BE2C (cell line): ENCODE measurements around the gene HOXC9.
A peak's percentile ranks its signal among the peaks of the same experiment; 100 is the strongest.

Experiments used
- DNase-seq: peaks from one replicate; pipeline ENCODE4 v3.0.0-alpha.2; 2020
- H3K27me3 ChIP-seq: fragments of 250-450 bp; sonication (Bioruptor Pico); 2 replicates; pipeline ENCODE4 v1.5.1; 2020; ENCODE audit warnings: mild to moderate bottlenecking
- H3K36me3 ChIP-seq: fragments of 250-450 bp; sonication (Bioruptor Pico); 2 replicates; pipeline ENCODE4 v1.5.1; 2020; ENCODE audit warnings: mild to moderate bottlenecking
- H3K4me1 ChIP-seq: fragments of 250-450 bp; sonication (Bioruptor Pico); 2 replicates; pipeline ENCODE4 v1.5.1; 2020
- H3K4me3 ChIP-seq: 2 replicates; pipeline ENCODE4 v1.5.1; 2011; ENCODE audit warnings: low read depth, low read length
- H3K9me3 ChIP-seq: fragments of 250-450 bp; sonication (Bioruptor Pico); 2 replicates; pipeline ENCODE4 v1.5.1; 2020
- CTCF ChIP-seq: IDR thresholded peaks from 2 replicates; pipeline ENCODE4 v1.5.1; 2012; ENCODE audit warnings: mild to moderate bottlenecking, low read depth, low read length

Gene HOXC9

DNA sequence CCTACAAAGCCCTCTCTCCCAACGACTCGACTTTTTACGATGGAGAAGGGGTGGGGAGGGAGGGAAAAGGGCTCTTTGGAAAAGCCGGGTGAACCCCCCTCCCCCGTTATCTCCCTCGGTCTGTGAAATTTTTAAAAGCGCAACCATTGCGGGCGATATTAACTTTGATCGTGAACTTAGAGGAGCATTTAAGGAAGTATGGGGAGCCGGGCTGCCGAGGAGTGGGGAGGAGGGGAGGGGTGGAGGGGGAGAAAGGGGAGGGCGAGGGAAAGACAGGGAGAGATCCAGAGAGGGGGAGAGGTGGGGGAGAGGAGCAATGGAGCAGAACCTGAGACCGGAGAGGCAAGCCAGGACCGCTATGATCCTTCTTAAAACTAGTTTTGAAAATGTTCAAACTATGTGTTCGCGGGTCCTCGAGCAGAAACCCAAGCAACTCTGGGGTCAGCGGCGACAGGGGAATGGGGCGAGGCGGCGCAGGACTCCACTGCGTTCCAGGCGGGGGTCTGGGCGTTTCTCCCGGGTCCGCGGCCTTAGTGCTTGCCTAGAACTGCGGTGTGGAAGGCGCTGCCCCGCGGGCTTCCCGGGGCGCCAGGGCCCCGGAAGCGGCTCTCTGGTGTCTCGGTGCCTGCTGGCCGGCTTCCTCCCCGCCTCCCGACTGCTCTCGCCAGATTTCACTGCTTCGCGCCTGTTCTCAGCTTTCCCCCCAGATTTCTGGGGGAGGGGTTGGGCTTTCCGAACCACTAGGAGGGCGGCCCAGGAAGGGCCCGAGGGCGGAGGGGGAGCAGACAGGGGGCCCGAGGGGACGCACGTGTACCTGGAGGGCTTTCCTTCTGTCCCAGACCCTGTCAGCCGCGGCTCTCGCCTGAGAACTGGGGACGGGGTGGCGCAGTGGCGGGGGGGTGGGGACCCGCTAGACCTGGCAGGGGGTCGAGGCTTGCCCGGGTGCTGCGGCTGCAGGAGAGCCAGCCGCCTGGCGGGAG is 25.6 kb upstream of the HOXC9 start, which contains the start of gene HOTAIR:
TSS of gene HOTAIR (minus strand) at position 871 of the 980 bp plus-strand sequence.
- Histone ChIP-seq H3K27me3 (peaks cover 23% of the 10 kb centered on the region), H3K4me1 (0 out of 2 replicates have a peak, but pooled peaks cover 4% of the 10 kb centered on the region), H3K4me3 (peak within 1 kb of the TSS; percentile 70), H3K9me3 (no peaks in the 10 kb centered on the region), H3K36me3 (no peaks in the 10 kb centered on the region)
- TF ChIP-seq CTCF, result no peak
- DNase-seq, result peak; percentile 58

GRCh38 chr12:53975064-53975471 is 24.9 kb upstream of the HOXC9 start:
- no peak for TF ChIP-seq CTCF

DNA sequence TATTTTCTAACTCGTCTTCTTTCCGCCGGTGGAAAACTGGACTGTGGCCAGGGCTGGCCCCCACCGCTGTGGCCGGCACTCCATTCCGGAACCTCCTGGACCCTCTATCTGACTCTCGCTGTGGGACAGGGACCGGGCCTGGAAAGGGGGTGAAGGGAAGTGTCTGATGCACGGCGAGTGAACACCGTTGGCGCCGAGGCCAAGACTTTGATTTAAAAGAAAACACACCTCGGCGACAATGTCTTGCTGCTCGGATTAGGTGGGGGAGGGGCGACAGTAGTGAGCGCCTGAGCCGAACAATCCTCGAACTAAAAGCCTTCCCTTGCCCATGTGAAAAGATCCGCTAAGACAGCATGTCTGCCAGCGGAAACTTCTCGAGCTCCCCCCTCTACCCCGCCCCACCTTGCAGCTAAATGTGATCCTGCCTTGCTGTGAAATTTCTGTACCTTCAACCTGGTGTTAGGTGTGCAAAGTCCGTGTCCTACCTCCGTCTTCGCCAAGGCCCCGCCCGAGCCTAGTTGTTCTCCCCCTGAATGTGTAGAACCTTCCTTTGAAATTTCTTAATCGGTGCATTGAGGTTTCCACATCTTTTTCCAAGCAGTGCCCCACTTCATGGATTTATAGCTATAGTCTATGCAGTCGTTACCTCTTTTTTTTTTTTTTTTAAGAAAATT is 24.3 kb upstream of the HOXC9 start:
- DNase-seq, result no peak
- Histone ChIP-seq H3K4me1 (0 out of 2 replicates have a peak, but pooled peaks cover 2% of the 10 kb centered on the region), H3K27me3 (peaks cover 23% of the 10 kb centered on the region), H3K36me3 (no peaks in the 10 kb centered on the region), H3K9me3 (no peaks in the 10 kb centered on the region), H3K4me3 (peak overlapping the region; percentile 70)
- TF ChIP-seq CTCF, result no peak

More at GRCh38 chr12:53975064-53975471, 24.9 kb upstream of the HOXC9 start:
- Histone ChIP-seq H3K4me3 (peak overlapping the region; percentile 70), H3K36me3 (no peaks in the 10 kb centered on the region), H3K9me3 (no peaks in the 10 kb centered on the region), H3K4me1 (0 out of 2 replicates have a peak, but pooled peaks cover 2% of the 10 kb centered on the region), H3K27me3 (peaks cover 23% of the 10 kb centered on the region)
- DNase-seq, result no peak

- H3K36me3 ChIP-seq, result no peaks in the 10 kb centered on the region
- TF ChIP-seq CTCF, result no peak
- no peak for DNase-seq
- 0 out of 2 replicates have a peak, but pooled peaks cover 2% of the 10 kb centered on the region for H3K4me1 ChIP-seq
- no peaks in the 10 kb centered on the region for H3K9me3 ChIP-seq
- peaks cover 23% of the 10 kb centered on the region for H3K27me3 ChIP-seq
- H3K4me3 ChIP-seq, result no peak overlapping the region
Observed at GRCh38 chr12:53976172-53976822, 23.7 kb upstream of the HOXC9 start.

- Histone ChIP-seq H3K4me3 (no peak overlapping the region), H3K36me3 (no peaks in the 10 kb centered on the region), H3K27me3 (peaks cover 23% of the 10 kb centered on the region), H3K9me3 (no peaks in the 10 kb centered on the region), H3K4me1 (0 out of 2 replicates have a peak, but pooled peaks cover 2% of the 10 kb centered on the region)
- DNase-seq, result no peak
- TF ChIP-seq CTCF, result no peak
Observed at GRCh38 chr12:53976823-53977595, 23.0 kb upstream of the HOXC9 start.
